ENCODE data around the gene TELO2.

TELO2 gene

GRCh38 chr16:1546430-1546829 is 53.3 kb downstream of the TELO2 start:
- no peaks in the 10 kb centered on the region for H3K27me3 Mint-ChIP-seq (ENCODE audit: low read depth)
- H3K27ac Mint-ChIP-seq = peak overlapping the region; percentile 26
- no peak overlapping the region for H3K4me3 Mint-ChIP-seq
- H3K9me3 Mint-ChIP-seq = no peaks in the 10 kb centered on the region
- H3K36me3 Mint-ChIP-seq (ENCODE audit: low read depth) = peaks cover 23% of the 10 kb centered on the region
- H3K4me1 Mint-ChIP-seq (ENCODE audit: low read depth) = peaks cover 15% of the 10 kb centered on the region

DNA sequence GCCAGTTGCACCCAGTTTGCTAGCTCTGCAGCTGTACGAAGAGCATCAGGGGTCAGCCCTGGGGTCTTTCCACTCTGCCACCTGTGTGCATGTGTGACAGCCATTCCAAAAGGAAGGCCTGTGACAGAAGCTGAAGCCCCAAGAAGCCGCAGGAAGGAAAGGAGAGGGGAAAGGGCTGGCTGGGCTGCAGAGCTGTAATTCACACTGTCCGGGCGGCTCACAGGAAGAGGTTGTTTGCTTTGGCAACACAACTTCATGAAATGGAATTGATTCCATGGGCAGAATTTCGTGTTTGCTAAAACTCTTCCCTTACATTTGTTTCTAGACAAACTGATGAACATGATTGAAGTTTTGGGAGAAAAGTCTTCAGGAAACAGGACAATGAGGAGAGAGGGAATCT is 55.1 kb downstream of the TELO2 start:
- Mint-ChIP-seq H3K27me3 (ENCODE audit: low read depth) (no peaks in the 10 kb centered on the region), H3K36me3 (ENCODE audit: low read depth) (peaks cover 23% of the 10 kb centered on the region), H3K4me3 (no peak overlapping the region), H3K9me3 (no peaks in the 10 kb centered on the region), H3K4me1 (ENCODE audit: low read depth) (peaks cover 13% of the 10 kb centered on the region), H3K27ac (no peak overlapping the region)

GRCh38 chr16:1548727-1549126 is 55.6 kb downstream of the TELO2 start:
- Mint-ChIP-seq H3K9me3 (no peaks in the 10 kb centered on the region), H3K27ac (no peak overlapping the region), H3K27me3 (ENCODE audit: low read depth) (no peaks in the 10 kb centered on the region), H3K4me1 (ENCODE audit: low read depth) (peaks cover 9% of the 10 kb centered on the region), H3K4me3 (no peak overlapping the region), H3K36me3 (ENCODE audit: low read depth) (peaks cover 20% of the 10 kb centered on the region)

GRCh38 chr16:1550069-1550468 is 56.9 kb downstream of the TELO2 start:
- no peaks in the 10 kb centered on the region for H3K9me3 Mint-ChIP-seq
- H3K27me3 Mint-ChIP-seq (ENCODE audit: low read depth) = no peaks in the 10 kb centered on the region
- H3K4me3 Mint-ChIP-seq = no peak overlapping the region
- H3K27ac Mint-ChIP-seq = no peak overlapping the region
- peaks cover 23% of the 10 kb centered on the region for H3K36me3 Mint-ChIP-seq (ENCODE audit: low read depth)
- H3K4me1 Mint-ChIP-seq (ENCODE audit: low read depth) = peaks cover 10% of the 10 kb centered on the region

GRCh38 chr16:1550696-1551095 is 57.5 kb downstream of the TELO2 start:
- H3K27ac Mint-ChIP-seq = no peak overlapping the region
- H3K4me3 Mint-ChIP-seq = no peak overlapping the region
- H3K27me3 Mint-ChIP-seq (ENCODE audit: low read depth) = no peaks in the 10 kb centered on the region
- H3K4me1 Mint-ChIP-seq (ENCODE audit: low read depth) = peaks cover 7% of the 10 kb centered on the region
- peaks cover 23% of the 10 kb centered on the region for H3K36me3 Mint-ChIP-seq (ENCODE audit: low read depth)
- H3K9me3 Mint-ChIP-seq = no peaks in the 10 kb centered on the region

DNA sequence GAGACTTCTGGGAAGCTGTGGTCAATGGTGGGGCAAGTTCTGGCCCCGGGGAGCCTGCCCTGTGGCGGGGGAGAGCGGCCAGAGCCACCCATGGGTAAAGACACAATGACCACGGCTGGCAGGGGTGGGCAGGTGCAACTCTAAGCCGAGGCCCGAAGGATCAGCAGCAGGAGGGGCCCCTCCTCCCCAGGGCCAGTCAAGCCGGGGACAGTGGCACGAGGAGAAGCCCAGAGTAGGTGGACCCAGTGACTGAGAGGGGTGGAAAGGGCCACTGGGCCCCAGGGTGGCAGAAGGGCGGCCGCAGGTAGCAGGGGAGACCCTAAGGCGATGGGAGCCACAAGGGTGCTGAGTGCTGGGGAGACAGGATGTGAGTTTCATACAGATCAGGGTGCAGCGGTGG is 58.0 kb downstream of the TELO2 start:
- Mint-ChIP-seq H3K4me1 (ENCODE audit: low read depth) (peaks cover 7% of the 10 kb centered on the region), H3K27me3 (ENCODE audit: low read depth) (no peaks in the 10 kb centered on the region), H3K9me3 (no peaks in the 10 kb centered on the region), H3K4me3 (no peak overlapping the region), H3K36me3 (ENCODE audit: low read depth) (peaks cover 23% of the 10 kb centered on the region), H3K27ac (no peak overlapping the region)

DNA sequence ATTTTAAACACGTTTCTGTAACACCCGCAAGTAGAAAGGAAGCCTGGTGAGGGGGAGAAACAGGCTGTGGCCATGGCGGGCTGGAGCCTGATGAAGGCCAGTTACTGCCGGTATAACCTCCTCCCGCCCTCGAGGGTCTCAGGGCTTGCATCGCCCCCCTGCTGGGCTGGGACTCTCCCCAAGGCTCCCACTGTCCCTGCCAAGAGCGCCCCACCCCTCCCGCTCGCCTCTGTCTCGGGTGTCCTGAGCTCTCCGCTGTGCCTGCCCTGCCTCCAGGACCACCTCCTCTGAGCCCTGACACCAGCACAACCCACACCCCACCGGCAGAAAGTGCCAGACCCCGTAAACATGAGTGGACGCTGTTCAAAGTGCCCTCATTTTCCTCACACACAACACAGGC is 59.0 kb downstream of the TELO2 start:
- Mint-ChIP-seq H3K27ac (no peak overlapping the region), H3K27me3 (ENCODE audit: low read depth) (no peaks in the 10 kb centered on the region), H3K4me3 (no peak overlapping the region), H3K9me3 (no peaks in the 10 kb centered on the region), H3K4me1 (ENCODE audit: low read depth) (peaks cover 7% of the 10 kb centered on the region), H3K36me3 (ENCODE audit: low read depth) (peaks cover 22% of the 10 kb centered on the region)

DNA sequence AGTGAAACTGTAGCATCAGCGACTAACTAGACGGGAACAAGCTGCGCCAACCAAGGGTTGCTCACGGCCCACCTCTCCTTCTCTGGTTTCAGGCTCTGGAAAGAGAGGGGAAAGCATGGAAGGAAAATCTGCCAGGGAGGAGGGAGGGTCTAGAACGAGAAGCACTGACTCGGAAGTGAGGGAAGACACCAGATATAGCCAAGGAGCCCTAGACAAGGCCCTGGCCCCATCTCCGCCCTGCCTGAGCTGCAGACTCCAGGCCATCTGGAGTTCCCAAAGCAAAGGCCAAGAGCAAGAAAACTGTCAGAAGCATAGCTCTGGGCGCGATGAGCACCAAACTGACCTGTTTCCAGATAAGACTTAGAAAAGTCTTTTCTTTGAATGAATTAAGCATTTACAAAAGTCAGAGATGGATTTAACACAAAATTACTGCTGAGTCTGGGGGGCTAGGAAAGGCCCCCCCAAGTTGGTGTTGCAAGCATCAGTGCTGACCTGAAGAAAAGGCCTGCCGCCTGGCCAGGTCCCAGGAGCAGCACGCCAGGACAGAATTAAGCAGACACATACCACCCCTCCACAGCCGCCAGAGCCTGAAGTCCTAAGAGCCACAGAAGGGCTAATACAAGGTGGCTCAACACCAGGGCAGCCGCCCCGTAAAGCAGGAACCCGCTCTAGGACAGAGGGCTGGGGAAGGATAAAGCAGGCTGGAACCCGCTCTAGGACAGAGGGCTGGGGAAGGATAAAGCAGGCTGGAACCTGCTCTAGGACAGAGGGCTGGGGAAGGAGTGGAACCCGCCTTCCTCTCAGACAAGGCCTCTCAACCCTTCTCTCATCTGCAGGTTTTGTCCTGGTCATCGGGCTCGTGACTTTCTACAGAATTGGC is 61.0 kb downstream of the TELO2 start:
- Mint-ChIP-seq H3K4me3 (no peak overlapping the region), H3K27ac (no peak overlapping the region), H3K9me3 (no peaks in the 10 kb centered on the region), H3K4me1 (ENCODE audit: low read depth) (peaks cover 14% of the 10 kb centered on the region), H3K36me3 (ENCODE audit: low read depth) (peaks cover 23% of the 10 kb centered on the region), H3K27me3 (ENCODE audit: low read depth) (no peaks in the 10 kb centered on the region)

DNA sequence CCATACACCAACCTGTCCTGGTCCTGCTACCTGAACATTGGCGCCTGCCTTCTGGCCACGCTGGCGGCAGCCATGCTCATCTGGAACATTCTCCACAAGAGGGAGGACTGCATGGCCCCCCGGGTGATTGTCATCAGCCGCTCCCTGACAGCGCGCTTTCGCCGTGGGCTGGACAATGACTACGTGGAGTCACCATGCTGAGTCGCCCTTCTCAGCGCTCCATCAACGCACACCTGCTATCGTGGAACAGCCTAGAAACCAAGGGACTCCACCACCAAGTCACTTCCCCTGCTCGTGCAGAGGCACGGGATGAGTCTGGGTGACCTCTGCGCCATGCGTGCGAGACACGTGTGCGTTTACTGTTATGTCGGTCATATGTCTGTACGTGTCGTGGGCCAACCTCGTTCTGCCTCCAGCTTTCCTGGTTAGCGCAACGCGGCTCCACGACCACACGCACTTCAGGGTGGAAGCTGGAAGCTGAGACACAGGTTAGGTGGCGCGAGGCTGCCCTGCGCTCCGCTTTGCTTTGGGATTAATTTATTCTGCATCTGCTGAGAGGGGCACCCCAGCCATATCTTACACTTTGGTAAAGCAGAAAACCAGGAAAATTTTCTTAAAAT is 61.8 kb downstream of the TELO2 start:
- H3K36me3 Mint-ChIP-seq (ENCODE audit: low read depth) = peaks cover 20% of the 10 kb centered on the region
- H3K9me3 Mint-ChIP-seq = no peaks in the 10 kb centered on the region
- no peak overlapping the region for H3K27ac Mint-ChIP-seq
- H3K4me3 Mint-ChIP-seq = no peak overlapping the region
- no peaks in the 10 kb centered on the region for H3K27me3 Mint-ChIP-seq (ENCODE audit: low read depth)
- H3K4me1 Mint-ChIP-seq (ENCODE audit: low read depth) = peaks cover 20% of the 10 kb centered on the region

- Mint-ChIP-seq H3K4me1 (ENCODE audit: low read depth) (peaks cover 22% of the 10 kb centered on the region), H3K36me3 (ENCODE audit: low read depth) (peaks cover 18% of the 10 kb centered on the region), H3K27me3 (ENCODE audit: low read depth) (no peaks in the 10 kb centered on the region), H3K27ac (no peak overlapping the region), H3K4me3 (no peak overlapping the region), H3K9me3 (no peaks in the 10 kb centered on the region)
Observed at GRCh38 chr16:1556254-1556653, 63.1 kb downstream of the TELO2 start.

DNA sequence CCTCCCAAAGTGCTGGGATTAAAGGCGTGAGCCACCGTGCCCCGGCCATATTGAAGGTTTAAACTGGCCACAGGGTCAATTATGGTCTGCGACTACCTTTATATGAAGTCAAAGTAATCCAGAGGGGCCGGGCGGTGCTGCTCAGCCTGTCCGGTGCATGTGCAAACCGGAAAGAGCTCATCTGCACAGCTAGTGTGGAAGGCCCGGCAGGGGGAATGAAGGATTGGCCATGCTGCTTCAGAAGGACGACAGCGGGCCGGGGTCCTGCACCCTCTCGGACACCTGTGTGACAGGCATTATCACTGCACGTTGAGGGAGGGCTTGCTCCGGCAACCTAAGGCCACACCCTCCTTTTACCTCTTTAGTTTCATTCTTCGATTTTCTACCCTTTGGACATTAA is 63.9 kb downstream of the TELO2 start:
- H3K4me3 Mint-ChIP-seq = no peak overlapping the region
- no peaks in the 10 kb centered on the region for H3K9me3 Mint-ChIP-seq
- H3K4me1 Mint-ChIP-seq (ENCODE audit: low read depth) = peaks cover 22% of the 10 kb centered on the region
- no peaks in the 10 kb centered on the region for H3K27me3 Mint-ChIP-seq (ENCODE audit: low read depth)
- peaks cover 18% of the 10 kb centered on the region for H3K36me3 Mint-ChIP-seq (ENCODE audit: low read depth)
- H3K27ac Mint-ChIP-seq = no peak overlapping the region

DNA sequence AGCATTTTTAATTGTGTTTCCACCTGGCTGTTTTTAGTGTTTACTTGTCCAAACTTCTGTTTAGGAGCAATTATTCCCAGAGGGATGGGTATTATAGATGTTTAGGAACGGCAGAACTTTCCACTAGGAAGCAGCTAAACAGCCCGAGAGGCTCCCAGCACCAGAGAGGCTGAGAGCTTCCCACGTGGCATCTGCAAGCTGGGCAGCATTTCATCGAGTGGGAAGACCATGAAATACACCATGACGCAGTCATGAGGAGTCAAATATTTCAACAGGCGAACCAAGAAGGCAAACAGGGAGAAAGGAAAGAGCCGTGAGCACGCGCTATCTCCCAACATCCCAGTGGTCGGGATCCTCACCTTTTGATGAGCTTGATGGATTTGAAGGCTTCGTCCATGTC is 64.4 kb downstream of the TELO2 start:
- no peak overlapping the region for H3K4me3 Mint-ChIP-seq
- no peaks in the 10 kb centered on the region for H3K27me3 Mint-ChIP-seq (ENCODE audit: low read depth)
- H3K27ac Mint-ChIP-seq = no peak overlapping the region
- peaks cover 20% of the 10 kb centered on the region for H3K4me1 Mint-ChIP-seq (ENCODE audit: low read depth)
- no peaks in the 10 kb centered on the region for H3K9me3 Mint-ChIP-seq
- H3K36me3 Mint-ChIP-seq (ENCODE audit: low read depth) = peaks cover 15% of the 10 kb centered on the region

DNA sequence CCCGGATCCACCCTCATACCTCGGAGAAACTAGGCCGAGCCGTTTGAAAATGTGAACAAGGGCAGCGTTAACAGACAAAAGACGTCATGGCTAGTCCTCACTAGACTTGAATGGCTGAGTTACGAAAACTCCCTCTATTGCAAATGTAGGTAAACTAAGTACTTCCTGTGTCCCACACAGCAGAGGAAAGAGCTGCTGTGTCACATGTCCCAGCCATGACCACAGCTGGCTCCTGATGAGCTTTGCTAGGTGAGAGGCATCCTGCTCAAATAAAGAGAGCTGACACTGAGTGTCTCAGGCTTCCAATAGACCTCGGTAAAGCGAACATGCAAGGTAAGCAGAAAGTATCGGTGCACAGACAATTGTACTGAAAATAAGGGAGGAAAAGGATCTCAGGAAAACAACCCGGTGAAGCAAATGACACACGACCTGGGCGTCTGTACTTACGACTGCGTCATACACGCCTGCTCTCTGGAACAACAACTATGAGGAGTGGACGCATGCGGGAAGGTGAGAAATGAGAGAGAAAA is 66.4 kb downstream of the TELO2 start:
- no peaks in the 10 kb centered on the region for H3K27me3 Mint-ChIP-seq (ENCODE audit: low read depth)
- peaks cover 8% of the 10 kb centered on the region for H3K36me3 Mint-ChIP-seq (ENCODE audit: low read depth)
- H3K4me3 Mint-ChIP-seq = peak overlapping the region; percentile 38
- no peaks in the 10 kb centered on the region for H3K9me3 Mint-ChIP-seq
- H3K27ac Mint-ChIP-seq = peak overlapping the region; percentile 49
- H3K4me1 Mint-ChIP-seq (ENCODE audit: low read depth) = peaks cover 15% of the 10 kb centered on the region

Data from T-helper 1 cell treated with Interleukin-12 subunit alpha and Interleukin-12 subunit beta and Interleukin-4 antibody, amounts not matched to agents 30 μg/mL and 1 μg/mL, for 36 hours (primary cell).